Ishikawa (cell line): ENCODE measurements around the gene PRELID2.

Experiments
- CEBPB ChIP-seq: IDR thresholded peaks from 2 replicates; pipeline ENCODE4 v1.6.1; 2012
- CREB1 ChIP-seq: IDR thresholded peaks from 2 replicates; pipeline ENCODE4 v1.6.1; 2012; ENCODE audit warnings: low read depth
- EGR1 ChIP-seq: IDR thresholded peaks from 2 replicates; pipeline ENCODE4 v1.6.1; 2012
- EP300 ChIP-seq: IDR thresholded peaks from 2 replicates; pipeline ENCODE4 v1.6.1; 2012; ENCODE audit warnings: borderline replicate concordance
- FOXM1 ChIP-seq: IDR thresholded peaks from 2 replicates; pipeline ENCODE4 v1.6.1; 2012; ENCODE audit warnings: low read depth, borderline replicate concordance
- MAX ChIP-seq: IDR thresholded peaks from 2 replicates; pipeline ENCODE4 v1.6.1; 2012
- NFIC ChIP-seq: IDR thresholded peaks from 2 replicates; pipeline ENCODE4 v1.6.1; 2012
- RAD21 ChIP-seq: IDR thresholded peaks from 2 replicates; pipeline ENCODE4 v1.6.1; 2012; ENCODE audit warnings: low read depth
- REST ChIP-seq: IDR thresholded peaks from 2 replicates; pipeline ENCODE4 v1.6.1; 2012; ENCODE audit warnings: low read depth, mild to moderate bottlenecking
- TAF1 ChIP-seq: IDR thresholded peaks from 2 replicates; pipeline ENCODE4 v1.6.1; 2012; ENCODE audit warnings: low read depth, mild to moderate bottlenecking
- TCF12 ChIP-seq: IDR thresholded peaks from 2 replicates; pipeline ENCODE4 v1.6.1; 2012; ENCODE audit warnings: low read depth
- TEAD4 ChIP-seq: IDR thresholded peaks from 2 replicates; pipeline ENCODE4 v1.6.1; 2012
- USF1 ChIP-seq: IDR thresholded peaks from 2 replicates; pipeline ENCODE4 v1.6.1; 2012
- YY1 ChIP-seq: IDR thresholded peaks from 2 replicates; pipeline ENCODE4 v1.6.1; 2012; ENCODE audit warnings: low read depth
- ZBTB7A ChIP-seq: IDR thresholded peaks from 2 replicates; pipeline ENCODE4 v1.6.1; 2012; ENCODE audit warnings: low read depth

PRELID2 gene

GRCh38 chr5:145859897-145860296 lies 24.8 kb upstream of the PRELID2 start:
- TF ChIP-seq YY1: no peak
- no peak for TF ChIP-seq TEAD4
- TF ChIP-seq CEBPB: no peak
- TF ChIP-seq ZBTB7A: no peak
- TF ChIP-seq FOXM1: no peak
- TF ChIP-seq TAF1: no peak
- no peak for TF ChIP-seq MAX

GRCh38 chr5:145859453-145859852 lies 24.3 kb upstream of the PRELID2 start:
- TF ChIP-seq REST: no peak
- no peak for TF ChIP-seq TEAD4
- TF ChIP-seq YY1: no peak
- no peak for TF ChIP-seq RAD21
- no peak for TF ChIP-seq EGR1
- no peak for TF ChIP-seq EP300
- no peak for TF ChIP-seq TAF1
- no peak for TF ChIP-seq MAX
- no peak for TF ChIP-seq TCF12
- no peak for TF ChIP-seq FOXM1

- TF ChIP-seq USF1 (no peak), REST (no peak), EP300 (no peak), CREB1 (no peak)
Measured at GRCh38 chr5:145858959-145859358, 23.8 kb upstream of the PRELID2 start.

GRCh38 chr5:145856285-145856818 lies 21.2 kb upstream of the PRELID2 start:
- TF ChIP-seq RAD21 (no peak), TAF1 (no peak), CEBPB (no peak), FOXM1 (no peak)

- no peak for TF ChIP-seq CREB1
- TF ChIP-seq YY1: no peak
- TF ChIP-seq MAX: no peak
- TF ChIP-seq NFIC: no peak
- no peak for TF ChIP-seq TCF12
- TF ChIP-seq ZBTB7A: no peak
- TF ChIP-seq FOXM1: no peak
- TF ChIP-seq REST: no peak
- no peak for TF ChIP-seq TAF1
- TF ChIP-seq CEBPB: no peak
- no peak for TF ChIP-seq TEAD4
- no peak for TF ChIP-seq RAD21
- TF ChIP-seq EP300: no peak
Measured at GRCh38 chr5:145855763-145856267, 20.7 kb upstream of the PRELID2 start.
